ENCODE data around the gene FBXW10B. TPM values are rescaled to one million over a fixed set of nuclear protein-coding genes. Genes with fewer than 3 reads are reported as not detected.

The FBXW10B gene
- total and polyA plus RNA-seq, 4 donors, result 0.10 to 0.59 (median 0.42) TPM; not detected in 1

- peak overlapping the region in 1 of 3 donors; percentile 2 for H3K4me3 ChIP-seq (ENCODE audit: low read depth in 1 of 3, low read length in 3 of 3)
- no peaks in the 10 kb centered on the region for H3K9me3 ChIP-seq (ENCODE audit: control insufficient read depth in 4 of 4, low read length in 3 of 4)
- no peaks in the 10 kb centered on the region for H3K36me3 ChIP-seq (ENCODE audit: control insufficient read depth in 4 of 4, insufficient read depth in 3 of 4, low read depth in 1 of 4, low read length in 3 of 4)
- TF ChIP-seq NR2F2 (IDR thresholded peaks at IDR 0.05) (peak; percentile 25), GABPA (IDR thresholded peaks at IDR 0.05 in 1 of 2, conservative IDR thresholded peaks at IDR 0.05 in 1 of 2) (no peak), ATF3 (IDR thresholded peaks at IDR 0.05) (no peak), REST (IDR thresholded peaks at IDR 0.05) (no peak), YY1 (IDR thresholded peaks at IDR 0.05) (no peak), TAF1 (conservative IDR thresholded peaks at IDR 0.05) (no peak), SP1 (IDR thresholded peaks at IDR 0.05) (peak; percentile 20), RAD21 (IDR thresholded peaks at IDR 0.05) (peak; percentile 15 to 34)
- no peak overlapping the region for H3K27ac ChIP-seq (ENCODE audit: low read depth in 1 of 2, low read length in 2 of 2)
- H3K9ac ChIP-seq (ENCODE audit: low read depth in 1 of 2, low read length in 2 of 2), result no peak overlapping the region
- no peaks in the 10 kb centered on the region for H3K27me3 ChIP-seq (ENCODE audit: control insufficient read depth in 4 of 4, insufficient read depth in 4 of 4, low read length in 3 of 4)
- H3K4me1 ChIP-seq (ENCODE audit: control insufficient read depth in 4 of 4, insufficient read depth in 4 of 4, low read length in 3 of 4), result peaks cover 0 to 7% (median 3%) of the 10 kb centered on the region in 4 donors
- DNase-seq (ENCODE audit: low spot score), result peak; percentile 57
- 24% methylated on average over 8 of the region's 8 CpGs for WGBS
Measured at GRCh38 chr17:15651583-15652110, 32.1 kb upstream of the FBXW10B start.

- WGBS, result 72% methylated on average over 14 of the region's 14 CpGs
- no peak for DNase-seq (ENCODE audit: low spot score)
Measured at GRCh38 chr17:15650741-15651582, 31.5 kb upstream of the FBXW10B start.

More at GRCh38 chr17:15650741-15651582, 31.5 kb upstream of the FBXW10B start:
- no peaks in the 10 kb centered on the region for H3K36me3 ChIP-seq (ENCODE audit: control insufficient read depth in 4 of 4, insufficient read depth in 3 of 4, low read depth in 1 of 4, low read length in 3 of 4)
- H3K27me3 ChIP-seq (ENCODE audit: control insufficient read depth in 4 of 4, insufficient read depth in 4 of 4, low read length in 3 of 4), result no peaks in the 10 kb centered on the region
- H3K9ac ChIP-seq (ENCODE audit: low read depth in 1 of 2, low read length in 2 of 2), result no peak overlapping the region
- peaks cover 0 to 7% (median 3%) of the 10 kb centered on the region in 4 donors for H3K4me1 ChIP-seq (ENCODE audit: control insufficient read depth in 4 of 4, insufficient read depth in 4 of 4, low read length in 3 of 4)
- no peak for TF ChIP-seq MAX (IDR thresholded peaks at IDR 0.05)
- TF ChIP-seq REST (IDR thresholded peaks at IDR 0.05), result no peak
- no peak for TF ChIP-seq SP1 (IDR thresholded peaks at IDR 0.05)
- TF ChIP-seq EGR1 (IDR thresholded peaks at IDR 0.05; ENCODE audit: low read depth in 2 of 2), result no peak
- no peak for TF ChIP-seq JUND (IDR thresholded peaks at IDR 0.05)
- TF ChIP-seq YY1 (IDR thresholded peaks at IDR 0.05), result no peak
- no peak for TF ChIP-seq FOXA1 (IDR thresholded peaks at IDR 0.05)
- no peak for TF ChIP-seq FOXA2 (IDR thresholded peaks at IDR 0.05)
- no peak for TF ChIP-seq RXRA (IDR thresholded peaks at IDR 0.05)
- TF ChIP-seq ZBTB33 (IDR thresholded peaks at IDR 0.05), result no peak
- TF ChIP-seq NR2F2 (IDR thresholded peaks at IDR 0.05), result no peak
- H3K9me3 ChIP-seq (ENCODE audit: control insufficient read depth in 4 of 4, low read length in 3 of 4), result no peaks in the 10 kb centered on the region
- peak overlapping the region in 1 of 3 donors; percentile 2 for H3K4me3 ChIP-seq (ENCODE audit: low read depth in 1 of 3, low read length in 3 of 3)
- H3K27ac ChIP-seq (ENCODE audit: low read depth in 1 of 2, low read length in 2 of 2), result no peak overlapping the region

All from liver (tissue), 9 donors.